HTR-8/SVneo (cell line): ENCODE results near the gene NANOS1.
"Not testable (repeated sequence)": the region's sequence is repeated elsewhere in the genome, so short reads cannot be mapped to it uniquely, and the experiment has no call there.

Source experiments
- DNase-seq: peaks from one replicate; pipeline ENCODE4 v3.0.0; 2011; ENCODE audit warnings: low spot score, mixed read lengths; ENCODE audit not compliant: insufficient read length
- FAIRE-seq: peaks from 2 replicates; lab custom pipeline; 2011; peaks lifted over from hg19 to GRCh38; lab: Jason Lieb, UNC

Gene NANOS1

GRCh38 chr10:119006451-119007210 lies 22.9 kb upstream of the NANOS1 start:
- no peak for FAIRE-seq
- peak; percentile 64 for DNase-seq

GRCh38 chr10:119007211-119007574 lies 22.3 kb upstream of the NANOS1 start:
- DNase-seq (no peak), FAIRE-seq (no peak)

- no peak for FAIRE-seq
- no peak for DNase-seq
Observed at GRCh38 chr10:119020627-119020946, 8.9 kb upstream of the NANOS1 start.

GRCh38 chr10:119022846-119023552 lies 6.5 kb upstream of the NANOS1 start:
- no peak for DNase-seq

GRCh38 chr10:119023553-119023868 lies 6.0 kb upstream of the NANOS1 start:
- DNase-seq (no peak), FAIRE-seq (no peak)

More at GRCh38 chr10:119022846-119023552, 6.5 kb upstream of the NANOS1 start:
- FAIRE-seq, result no peak

- DNase-seq (no peak), FAIRE-seq (no peak)
Observed at GRCh38 chr10:119024882-119025281, 4.6 kb upstream of the NANOS1 start.

DNA sequence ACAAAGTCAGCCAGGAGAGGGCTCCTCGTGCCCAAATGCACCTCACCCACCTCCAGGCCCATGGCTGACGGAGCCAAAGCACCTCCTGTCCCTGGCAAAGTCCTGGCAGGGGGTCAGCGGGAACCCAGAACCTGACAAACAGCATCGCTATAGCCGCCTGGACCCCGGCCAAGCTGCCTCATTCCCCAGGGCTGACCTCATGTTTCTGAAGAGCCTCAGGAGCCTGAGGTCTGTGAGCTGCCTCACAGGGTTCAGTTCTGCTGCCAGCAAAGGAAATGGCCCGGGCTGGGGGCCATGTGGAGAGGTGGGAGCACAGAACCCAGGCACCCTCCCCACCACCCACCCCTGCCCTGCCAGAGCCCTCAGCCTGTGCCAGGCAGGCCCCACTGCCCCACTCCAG lies 4.2 kb upstream of the NANOS1 start:
- DNase-seq (no peak), FAIRE-seq (no peak)

DNA sequence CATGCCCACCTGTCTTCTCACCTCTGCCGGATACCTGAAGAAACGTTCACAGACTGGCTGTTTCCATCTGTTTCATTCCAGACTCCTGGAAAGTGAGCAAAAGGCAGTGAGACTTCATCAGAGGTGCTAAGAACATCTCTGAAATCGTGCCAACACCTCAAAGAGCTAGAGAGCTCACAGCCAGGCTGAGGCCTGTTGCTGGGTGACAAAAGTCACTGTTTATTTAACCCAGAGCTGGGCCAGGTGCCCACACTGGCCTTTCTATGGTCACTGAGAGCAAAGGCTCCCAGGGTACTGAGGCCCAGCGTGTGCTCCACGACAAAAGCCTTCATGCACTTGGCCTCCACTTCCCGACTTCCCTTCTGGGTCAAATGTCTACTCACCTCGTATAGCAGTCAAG lies 3.7 kb upstream of the NANOS1 start:
- DNase-seq (no peak), FAIRE-seq (no peak)

DNA sequence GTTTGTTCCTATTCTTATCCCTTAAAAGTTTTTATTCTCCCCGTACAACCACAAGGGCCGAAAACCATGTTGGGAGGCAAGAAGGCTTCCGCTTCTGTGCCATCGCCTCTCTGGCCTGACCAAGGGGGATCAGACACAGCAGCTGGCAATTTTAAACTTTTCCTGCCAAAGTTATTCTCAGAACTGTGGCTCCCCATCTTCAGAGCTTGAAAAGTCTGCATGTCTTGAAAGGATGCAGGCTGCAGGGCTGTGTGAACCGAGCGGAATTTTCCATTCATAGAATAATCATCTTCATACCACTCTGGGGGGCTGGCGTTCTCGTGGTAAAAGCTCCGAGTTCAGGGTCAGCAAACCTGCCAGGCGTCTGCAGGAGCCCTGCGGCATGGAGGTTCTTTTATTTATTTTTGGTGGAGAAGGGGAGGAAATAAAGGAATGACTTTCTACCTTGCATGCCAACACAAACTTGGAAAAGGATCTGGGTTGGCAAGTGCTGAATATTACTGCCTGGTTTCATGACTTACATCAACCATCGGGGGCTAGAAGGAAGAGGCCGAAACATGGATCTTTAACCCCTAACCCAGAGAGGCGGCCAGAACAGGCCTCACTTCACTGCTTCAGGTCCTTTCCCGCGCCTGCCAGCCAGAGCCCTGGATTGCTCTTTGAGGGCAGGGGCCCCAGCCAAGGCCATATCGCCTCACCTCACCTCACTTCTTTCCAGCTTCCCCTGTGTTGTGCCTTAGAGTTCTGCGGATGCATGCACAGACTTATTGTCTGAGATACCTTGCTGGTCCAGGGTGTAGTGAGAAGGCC lies 3.0 kb upstream of the NANOS1 start:
- FAIRE-seq (no peak), DNase-seq (no peak)

GRCh38 chr10:119028445-119028899 lies 1.0 kb upstream of the NANOS1 start:
- not testable (repeated sequence) for FAIRE-seq, DNase-seq

- DNase-seq (peak; percentile 81), FAIRE-seq (peak; percentile 77)
Observed at GRCh38 chr10:119028900-119029612, 458 bp upstream of the NANOS1 start.

DNA sequence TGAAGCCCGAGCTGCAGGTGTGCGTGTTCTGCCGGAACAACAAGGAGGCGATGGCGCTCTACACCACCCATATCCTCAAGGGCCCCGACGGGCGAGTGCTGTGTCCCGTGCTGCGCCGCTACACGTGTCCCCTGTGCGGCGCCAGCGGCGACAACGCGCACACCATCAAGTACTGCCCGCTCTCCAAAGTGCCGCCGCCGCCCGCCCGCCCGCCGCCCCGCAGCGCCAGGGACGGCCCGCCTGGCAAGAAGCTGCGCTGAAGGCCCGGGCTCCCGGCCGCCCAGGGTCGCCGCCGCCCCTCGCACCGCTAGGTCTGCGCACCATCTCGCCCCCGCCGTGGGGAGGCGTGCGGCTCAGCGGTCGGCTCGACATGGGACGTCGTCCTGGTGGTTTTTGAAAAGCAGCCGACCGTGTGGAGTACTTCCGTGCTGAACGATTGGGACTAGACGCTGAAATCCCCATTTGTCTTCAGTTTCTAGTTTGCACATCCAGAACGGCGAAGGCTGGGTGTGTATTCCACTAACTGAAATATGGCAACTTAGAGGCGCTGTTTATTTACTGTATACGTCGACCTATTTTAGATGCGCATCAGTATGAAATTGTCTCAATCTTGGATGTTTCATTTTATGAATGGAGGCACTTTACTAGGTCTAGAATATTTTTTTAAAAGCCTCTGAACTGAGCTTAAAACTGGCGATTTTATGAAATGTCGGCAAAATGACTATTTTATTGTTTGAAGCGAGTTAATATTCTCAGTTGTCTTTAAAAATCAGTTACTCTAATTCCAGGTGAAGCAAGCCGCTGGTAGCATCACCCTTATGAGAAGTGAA lies 1.1 kb downstream of the NANOS1 start:
- DNase-seq, result no peak
- FAIRE-seq, result no peak

DNA sequence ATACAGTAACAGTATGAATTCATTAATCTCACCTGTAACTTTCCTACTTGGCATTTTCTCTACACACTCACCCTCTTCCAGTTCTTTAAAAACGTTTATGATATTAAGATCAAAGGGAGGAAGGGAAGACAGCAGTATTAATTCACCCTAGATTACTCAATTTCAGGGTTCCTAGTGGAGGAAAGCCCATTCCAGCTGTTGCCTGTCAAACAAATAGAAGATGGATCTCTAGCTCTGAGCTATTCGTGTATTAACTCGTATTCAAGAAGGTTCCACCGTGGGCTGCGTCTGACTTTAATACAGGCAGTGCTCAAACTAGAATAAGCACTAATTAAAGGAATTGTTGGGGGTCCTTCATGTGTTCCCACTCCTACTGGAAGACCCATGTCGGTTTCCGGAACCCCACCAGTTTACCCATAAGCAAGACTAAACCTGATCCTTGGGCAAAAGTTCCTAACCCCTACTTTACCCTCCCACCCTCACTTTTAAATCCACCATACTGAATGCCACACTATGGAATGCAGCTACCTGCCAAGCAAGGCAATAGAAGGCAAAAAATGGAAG lies 2.1 kb downstream of the NANOS1 start:
- FAIRE-seq (no peak), DNase-seq (no peak)

- no peak for DNase-seq
- FAIRE-seq, result no peak
Observed at GRCh38 chr10:119039161-119039560, 9.6 kb downstream of the NANOS1 start.

DNA sequence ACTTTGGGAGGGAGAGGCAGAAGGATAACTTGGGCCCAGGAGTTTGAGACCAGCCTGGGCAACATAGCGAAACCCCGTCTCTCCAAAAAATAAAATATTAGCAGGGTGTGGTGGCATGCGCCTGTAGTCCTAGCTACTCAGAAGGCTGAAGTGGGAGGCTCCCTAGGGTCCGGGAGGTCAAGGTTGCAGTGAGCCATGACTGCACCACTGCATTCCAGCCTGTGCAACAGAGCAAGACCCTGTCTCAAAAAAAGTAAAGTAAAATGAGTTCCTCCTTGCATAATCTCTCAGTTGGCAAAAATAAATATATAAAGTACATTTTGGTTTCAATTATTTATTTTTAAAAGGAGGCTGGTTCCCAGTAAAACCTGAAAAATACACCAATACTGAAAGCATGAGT lies 11.8 kb downstream of the NANOS1 start:
- no peak for FAIRE-seq
- no peak for DNase-seq

GRCh38 chr10:119042169-119042568 lies 12.7 kb downstream of the NANOS1 start:
- DNase-seq, result no peak
- FAIRE-seq, result no peak

- no peak for FAIRE-seq
- DNase-seq, result no peak
Observed at GRCh38 chr10:119045561-119045960, 16.0 kb downstream of the NANOS1 start.

DNA sequence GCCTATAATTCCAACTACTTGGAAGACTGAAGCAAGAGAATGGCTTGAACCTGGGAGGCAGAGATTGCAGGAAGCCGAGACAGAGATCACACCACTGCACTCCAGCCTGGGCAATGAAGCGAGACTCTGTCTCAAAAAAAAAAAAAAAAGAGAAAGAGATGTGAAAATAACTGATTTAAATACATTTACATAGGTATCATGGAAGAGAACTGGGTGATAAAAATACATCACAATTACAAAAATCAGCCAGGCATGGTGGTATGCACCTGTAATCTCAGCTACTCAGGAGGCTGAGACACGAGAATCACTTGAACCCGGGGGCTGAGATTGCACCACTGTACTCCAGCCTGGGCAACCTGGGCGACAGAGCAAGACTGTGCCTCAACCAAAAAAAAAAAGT lies 19.8 kb downstream of the NANOS1 start:
- no peak for DNase-seq
- FAIRE-seq, result no peak

- DNase-seq (no peak), FAIRE-seq (no peak)
Observed at GRCh38 chr10:119049777-119050176, 20.3 kb downstream of the NANOS1 start.
